Right atrium auricular region (tissue), 2 donors: ENCODE measurements around the gene TGM5. TPM values are rescaled to one million over a fixed set of nuclear protein-coding genes. Genes with fewer than 3 reads are reported as not detected.

Experiments
- DNase-seq: peaks from one replicate; pipeline ENCODE4 v3.0.0-alpha.2; 2019; ENCODE audit warnings: low spot score
- H3K27ac ChIP-seq, 2 donors: fragments of 200-600 bp; sonication (generic); 1 replicate in 1 of 2; 2 replicates in 1 of 2; pipeline ENCODE4 v1.5.1; 2016 to 2019
- H3K27me3 ChIP-seq, 2 donors: fragments of 200-600 bp; sonication (generic); one replicate each; pipeline versions ENCODE4 v1.5.1 to v1.6.0; 2017 to 2019
- H3K36me3 ChIP-seq: fragments of 200-600 bp; sonication (generic); one replicate; pipeline ENCODE4 v1.5.1; 2016
- H3K4me1 ChIP-seq, 2 donors: fragments of 200-600 bp; sonication (generic); one replicate each; pipeline versions ENCODE4 v1.5.1 to v1.6.0; 2017 to 2019
- H3K4me3 ChIP-seq, 2 donors: fragments of 200-600 bp; sonication (generic); 1 replicate in 1 of 2; 2 replicates in 1 of 2; pipeline ENCODE4 v1.5.1; 2017 to 2019; ENCODE audit warnings: mild to moderate bottlenecking in 1 of 2, moderate library complexity in 1 of 2
- H3K9me3 ChIP-seq, 2 donors: fragments of 200-600 bp; sonication (generic); one replicate each; pipeline ENCODE4 v1.5.1; 2019
- CTCF ChIP-seq, 2 donors: fragments of 200-600 bp; sonication (generic); IDR thresholded peaks; one replicate each; pipeline ENCODE4 v1.5.1; 2019; ENCODE audit warnings: antibody characterized with exemption in 2 of 2
- total RNA-seq, 2 donors: library from RNA; depleted of rRNA; stranded (reverse); fragments of >200 nt; gene quantifications; one replicate each; pipeline ENCODE4 v1.1.0, GENCODE V29; 2016

Gene TGM5
- total RNA-seq, 2 donors from 2014 or later, result 0.15 TPM; not detected in 1

DNA sequence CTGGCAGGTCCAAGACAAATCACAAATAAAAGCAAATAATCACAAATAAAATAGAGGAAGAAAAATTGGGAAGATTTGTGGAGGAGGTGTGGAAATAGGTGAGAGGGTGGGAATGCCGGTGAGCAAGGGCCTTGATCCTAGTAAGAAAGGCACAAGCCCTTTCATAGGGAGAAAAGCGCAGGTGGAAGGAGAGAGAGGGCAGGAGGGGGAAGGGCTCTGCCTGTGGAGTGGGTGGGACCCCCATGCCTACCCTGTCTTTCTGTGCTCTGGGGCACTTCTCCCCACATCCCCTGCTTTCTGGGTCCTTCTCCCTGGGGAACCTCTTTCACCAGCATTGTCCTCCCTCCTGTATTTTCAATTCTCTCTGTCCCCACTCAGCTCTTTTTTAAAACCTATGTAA is 711 bp upstream of the TGM5 start:
- Histone ChIP-seq H3K4me3 (no peak overlapping the region), H3K4me1 (no peaks in the 10 kb centered on the region), H3K9me3 (no peaks in the 10 kb centered on the region), H3K27ac (no peak overlapping the region), H3K27me3 (no peaks in the 10 kb centered on the region), H3K36me3 (no peaks in the 10 kb centered on the region)
- TF ChIP-seq CTCF (IDR thresholded peaks at IDR 0.05), result no peak
- DNase-seq, result peak; percentile 21

GRCh38 chr15:43266386-43266785 is 342 bp downstream of the TGM5 start:
- no peak for TF ChIP-seq CTCF (IDR thresholded peaks at IDR 0.05)
- H3K27me3 ChIP-seq, result no peaks in the 10 kb centered on the region
- DNase-seq, result peak; percentile 4

DNA sequence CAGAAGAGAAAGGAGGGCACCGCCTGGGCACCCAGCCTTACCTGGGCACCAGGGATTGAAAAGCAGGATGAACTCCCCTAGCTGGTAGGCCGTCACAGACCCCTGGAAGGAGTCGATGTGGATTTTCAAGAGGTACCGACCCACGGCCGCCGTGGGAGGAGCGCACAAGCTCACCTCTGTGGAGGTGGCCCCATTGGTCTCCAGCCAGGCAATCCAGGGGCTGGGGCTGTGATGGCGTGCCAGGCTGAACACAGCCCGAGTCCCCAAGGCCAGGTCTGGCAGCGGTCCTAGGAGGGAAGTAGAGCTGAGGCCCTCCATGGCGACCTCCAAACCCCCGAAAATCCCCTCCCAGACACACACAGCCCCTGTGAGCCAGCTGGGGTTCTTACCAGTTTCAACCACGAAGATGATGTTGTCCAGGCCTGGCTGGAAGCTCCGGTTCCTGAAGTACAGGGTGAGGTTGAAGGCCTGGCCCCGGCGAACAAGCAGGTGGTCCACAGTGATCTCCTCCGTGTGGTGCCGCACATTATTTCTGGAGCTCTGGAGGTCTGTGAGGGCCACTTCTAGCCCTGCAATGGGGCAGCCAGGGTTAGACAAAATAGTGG is 6.6 kb downstream of the TGM5 start:
- DNase-seq, result no peak
- no peak for TF ChIP-seq CTCF (IDR thresholded peaks at IDR 0.05)
- H3K4me1 ChIP-seq, result no peaks in the 10 kb centered on the region
- H3K9me3 ChIP-seq, result no peaks in the 10 kb centered on the region
- H3K36me3 ChIP-seq, result no peaks in the 10 kb centered on the region
- no peak overlapping the region for H3K27ac ChIP-seq
- H3K4me3 ChIP-seq, result no peak overlapping the region
- no peaks in the 10 kb centered on the region for H3K27me3 ChIP-seq

More at GRCh38 chr15:43266386-43266785, 342 bp downstream of the TGM5 start:
- Histone ChIP-seq H3K36me3 (no peaks in the 10 kb centered on the region), H3K9me3 (no peaks in the 10 kb centered on the region), H3K4me1 (no peaks in the 10 kb centered on the region), H3K27ac (no peak overlapping the region), H3K4me3 (no peak overlapping the region)

GRCh38 chr15:43258781-43259180 is 7.9 kb downstream of the TGM5 start:
- no peak for TF ChIP-seq CTCF (IDR thresholded peaks at IDR 0.05)
- Histone ChIP-seq H3K27ac (no peak overlapping the region), H3K36me3 (no peaks in the 10 kb centered on the region), H3K9me3 (no peaks in the 10 kb centered on the region), H3K27me3 (no peaks in the 10 kb centered on the region), H3K4me3 (no peak overlapping the region), H3K4me1 (no peaks in the 10 kb centered on the region)
- DNase-seq, result no peak

- TF ChIP-seq CTCF (IDR thresholded peaks at IDR 0.05), result no peak
- DNase-seq, result no peak
- no peaks in the 10 kb centered on the region for H3K4me1 ChIP-seq
- H3K27me3 ChIP-seq, result no peaks in the 10 kb centered on the region
- no peak overlapping the region for H3K4me3 ChIP-seq
- no peaks in the 10 kb centered on the region for H3K36me3 ChIP-seq
- H3K27ac ChIP-seq, result no peak overlapping the region
- no peaks in the 10 kb centered on the region for H3K9me3 ChIP-seq
Observed at GRCh38 chr15:43256341-43256740, 10.4 kb downstream of the TGM5 start.

DNA sequence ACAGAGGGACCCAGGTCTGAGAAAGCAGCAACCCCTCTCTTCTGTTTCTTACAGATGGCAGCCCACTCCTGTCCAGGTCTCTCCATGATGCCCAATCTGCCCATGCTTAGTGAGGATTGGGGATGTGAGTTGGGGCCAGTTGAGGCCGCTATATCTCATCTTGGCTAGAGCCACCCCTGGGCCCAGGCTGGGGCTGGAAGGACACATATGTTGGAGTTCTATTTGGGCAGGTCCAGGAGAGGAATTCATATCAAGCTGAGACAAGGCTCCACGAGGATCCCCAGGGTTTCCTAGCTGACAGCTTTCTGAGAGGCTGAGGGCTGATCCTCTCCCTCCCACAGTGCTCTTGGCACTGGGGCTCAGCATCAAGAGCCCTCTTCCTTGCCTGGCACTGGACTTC is 11.4 kb downstream of the TGM5 start:
- DNase-seq, result no peak
- Histone ChIP-seq H3K36me3 (no peaks in the 10 kb centered on the region), H3K4me3 (no peak overlapping the region), H3K4me1 (no peaks in the 10 kb centered on the region), H3K27me3 (no peaks in the 10 kb centered on the region), H3K9me3 (no peaks in the 10 kb centered on the region), H3K27ac (no peak overlapping the region)
- no peak for TF ChIP-seq CTCF (IDR thresholded peaks at IDR 0.05)
